GM23338 (cell line): ENCODE results near the gene TNS1. TPM values are rescaled to one million over a fixed set of nuclear protein-coding genes. Genes with fewer than 3 reads are reported as not detected.

Experiments
- ATAC-seq: fragments of 200-7000 bp; cut with Tn5 transposase; 3 replicates; pipeline ENCODE4 v1.9.1; 2020
- DNase-seq: peaks from one replicate; pipeline ENCODE4 v3.0.0-alpha.2; 2015; ENCODE audit warnings: low spot score
- H2AFZ ChIP-seq: fragments of 200-600 bp; sonication (generic); 2 replicates; pipeline ENCODE4 v1.8.0; 2016; ENCODE audit warnings: antibody characterized with exemption, mild to moderate bottlenecking, moderate library complexity
- H3F3A ChIP-seq: fragments of 200-600 bp; sonication (generic); replicated peaks from 2 replicates; pipeline ENCODE4 v1.8.0; 2017; ENCODE audit warnings: antibody characterized with exemption, mixed run types, low read depth
- H3K27ac ChIP-seq: fragments of 200-600 bp; sonication (generic); 2 replicates; pipeline ENCODE4 v1.6.1; 2016; ENCODE audit warnings: low read depth
- H3K27me3 ChIP-seq: fragments of 200-600 bp; sonication (generic); 2 replicates; pipeline ENCODE4 v1.8.0; 2016; ENCODE audit warnings: mild to moderate bottlenecking, mixed run types, moderate library complexity; ENCODE audit not compliant: insufficient read depth
- H3K36me3 ChIP-seq: fragments of 200-600 bp; sonication (generic); 2 replicates; pipeline ENCODE4 v1.8.0; 2016; ENCODE audit warnings: mild to moderate bottlenecking; ENCODE audit not compliant: insufficient read depth
- H3K4me1 ChIP-seq: fragments of 200-600 bp; sonication (generic); 2 replicates; pipeline ENCODE4 v1.8.0; 2016; ENCODE audit warnings: mild to moderate bottlenecking, moderate library complexity; ENCODE audit not compliant: insufficient read depth
- H3K4me2 ChIP-seq: fragments of 200-600 bp; sonication (generic); 2 replicates; pipeline ENCODE4 v1.7.1; 2017; ENCODE audit warnings: mixed run types
- H3K4me3 ChIP-seq: fragments of 200-600 bp; sonication (generic); 2 replicates; pipeline ENCODE4 v1.6.1; 2016; ENCODE audit warnings: mixed run types
- H3K79me2 ChIP-seq: fragments of 200-600 bp; sonication (generic); replicated peaks from 2 replicates; pipeline ENCODE4 v1.8.0; 2017; ENCODE audit warnings: mild to moderate bottlenecking; ENCODE audit not compliant: insufficient read depth
- H3K9me2 ChIP-seq: fragments of 200-600 bp; sonication (generic); 2 replicates; pipeline ENCODE4 v1.8.0; 2017; ENCODE audit not compliant: insufficient read depth
- H4K20me1 ChIP-seq: fragments of 200-600 bp; sonication (generic); replicated peaks from 2 replicates; pipeline ENCODE4 v1.8.0; 2017; ENCODE audit warnings: mild to moderate bottlenecking; ENCODE audit not compliant: insufficient read depth
- H3K27ac Mint-ChIP-seq: 2 replicates; pipeline ENCODE4 v1.8.0; 2020; ENCODE audit warnings: inconsistent platforms, mild to moderate bottlenecking, moderate library complexity, mixed read lengths
- H3K27me3 Mint-ChIP-seq: 3 replicates; pipeline ENCODE4 v1.8.0; 2022; ENCODE audit warnings: low read depth, mild to moderate bottlenecking, moderate library complexity, mixed read lengths, inconsistent platforms; ENCODE audit not compliant: insufficient read depth, poor library complexity
- H3K36me3 Mint-ChIP-seq: 3 replicates; pipeline ENCODE4 v1.8.0; 2021; ENCODE audit warnings: low read depth, mild to moderate bottlenecking, inconsistent platforms, moderate library complexity, mixed read lengths
- H3K4me1 Mint-ChIP-seq: 3 replicates; pipeline ENCODE4 v1.8.0; 2020; ENCODE audit warnings: mild to moderate bottlenecking, inconsistent platforms, mixed read lengths
- H3K4me3 Mint-ChIP-seq: 3 replicates; pipeline ENCODE4 v1.8.0; 2021; ENCODE audit warnings: moderate library complexity, mild to moderate bottlenecking, inconsistent platforms, mixed read lengths
- H3K9me3 Mint-ChIP-seq: 3 replicates; pipeline ENCODE4 v1.8.0; 2020; ENCODE audit warnings: moderate library complexity, mild to moderate bottlenecking, inconsistent platforms, mixed read lengths
- CTCF ChIP-seq, 2 experiments: fragments of 200-600 bp in 1 of 2; sonication (generic) in 1 of 2; conservative IDR thresholded peaks; 2 replicates each; pipeline versions ENCODE4 v1.5.1 to v1.6.1; 2016 to 2017; ENCODE audit warnings: antibody characterized with exemption in 2 of 2, low read depth in 2 of 2, mild to moderate bottlenecking in 2 of 2, moderate library complexity in 1 of 2
- EZH2 ChIP-seq: fragments of 200-600 bp; sonication (generic); IDR thresholded peaks from one replicate; pipeline ENCODE4 v1.8.0; 2017; ENCODE audit warnings: antibody characterized with exemption, mild to moderate bottlenecking, low read depth; ENCODE audit not compliant: unreplicated experiment
- EZH2phosphoT487 ChIP-seq: fragments of 200-600 bp; sonication (generic); IDR thresholded peaks from one replicate; pipeline ENCODE4 v1.8.1; 2018; ENCODE audit warnings: antibody characterized with exemption; ENCODE audit not compliant: unreplicated experiment
- JUNB ChIP-seq: IDR thresholded peaks from one replicate; pipeline ENCODE4 v1.6.1; 2016; ENCODE audit warnings: antibody characterized with exemption; ENCODE audit not compliant: unreplicated experiment
- NANOG ChIP-seq: IDR thresholded peaks from 2 replicates; pipeline ENCODE4 v1.6.1; 2016; ENCODE audit warnings: antibody characterized with exemption, borderline replicate concordance
- POLR2AphosphoS5 ChIP-seq: IDR thresholded peaks from 2 replicates; pipeline ENCODE4 v1.6.1; 2016; ENCODE audit warnings: antibody characterized with exemption, low read depth
- REST ChIP-seq: IDR thresholded peaks from one replicate; pipeline ENCODE4 v1.6.1; 2018; ENCODE audit warnings: antibody characterized with exemption; ENCODE audit not compliant: unreplicated experiment
- STAT1 ChIP-seq: IDR thresholded peaks from one replicate; pipeline ENCODE4 v1.6.1; 2016; ENCODE audit warnings: antibody characterized with exemption; ENCODE audit not compliant: unreplicated experiment
- ZNF114 ChIP-seq: fragments of 250-450 bp; sonication (Bioruptor Pico); IDR thresholded peaks from 2 replicates; pipeline ENCODE4 v1.5.0; 2020; ENCODE audit warnings: mild to moderate bottlenecking, moderate library complexity
- ZNF331 ChIP-seq: fragments of 250-450 bp; sonication (Bioruptor Pico); IDR thresholded peaks from 2 replicates; pipeline ENCODE4 v1.5.0; 2020; ENCODE audit warnings: low read depth, mild to moderate bottlenecking, moderate library complexity
- ZNF462 ChIP-seq: fragments of 250-450 bp; sonication (Bioruptor Pico); IDR thresholded peaks from 2 replicates; pipeline ENCODE4 v1.5.0; 2020; ENCODE audit warnings: mild to moderate bottlenecking, moderate library complexity
- polyA plus RNA-seq: library from polyadenylated mRNA; unstranded; fragments of >200 nt; fragmentation: Nextera tagmentation; extraction: Ambion mirVana; gene quantifications from 2 replicates; pipeline ENCODE4 v1.2.1, GENCODE V29; 2016
- total RNA-seq: library from RNA; depleted of rRNA; stranded (reverse); fragments of >200 nt; shearing (Covaris generic); gene quantifications from 2 replicates; pipeline ENCODE4 v1.2.3, GENCODE V29; 2014

TNS1 gene
- total and polyA plus RNA-seq, 2 experiments from 2014 or later: 2.0 to 7.4 TPM

- TF ChIP-seq REST: no peak
- no peak for TF ChIP-seq NANOG
- TF ChIP-seq EZH2: no peak
- TF ChIP-seq STAT1: no peak
- no peak for TF ChIP-seq POLR2AphosphoS5
- no peak for TF ChIP-seq EZH2phosphoT487
Observed at GRCh38 chr2:217908544-217908943, 94.3 kb downstream of the TNS1 start (continued).

- Histone ChIP-seq H3K4me1 (peaks cover 8% of the 10 kb centered on the region), H3K36me3 (no peaks in the 10 kb centered on the region), H3K4me2 (no peak overlapping the region), H3K27me3 (no peaks in the 10 kb centered on the region), H2AFZ (no peak overlapping the region), H3K4me3 (no peak overlapping the region), H3K27ac (no peak overlapping the region), H4K20me1 (no peaks in the 10 kb centered on the region), H3K79me2 (no peaks in the 10 kb centered on the region), H3K9me2 (no peaks in the 10 kb centered on the region), H3F3A (no peaks in the 10 kb centered on the region)
- H3K36me3 Mint-ChIP-seq: no peaks in the 10 kb centered on the region; the same call in 2 of the 3 replicates
- H3K4me3 Mint-ChIP-seq: no peak overlapping the region
- H3K27me3 Mint-ChIP-seq: peaks cover 19% of the 10 kb centered on the region
- H3K27ac Mint-ChIP-seq: no peak overlapping the region
- ATAC-seq: no peak
- no peaks in the 10 kb centered on the region for H3K9me3 Mint-ChIP-seq
- peaks cover 37% of the 10 kb centered on the region for H3K4me1 Mint-ChIP-seq
- DNase-seq: no peak
- no peak for TF ChIP-seq ZNF331 (CRISPR knock-in tag)
- no peak for TF ChIP-seq ZNF114 (CRISPR knock-in tag)
- TF ChIP-seq REST: no peak
- TF ChIP-seq ZNF462 (CRISPR knock-in tag): no peak
- no peak for TF ChIP-seq CTCF (conservative IDR thresholded peaks at IDR 0.05; ENCODE audit: low read depth in 2 of 2)
- TF ChIP-seq JUNB: no peak
Observed at GRCh38 chr2:217907266-217907665, 95.5 kb downstream of the TNS1 start.
